Measurements from ENCODE around the gene TAF4. TPM values are rescaled to one million over a fixed set of nuclear protein-coding genes. Genes with fewer than 3 reads are reported as not detected.

TAF4 gene
- total and polyA plus RNA-seq, 3 experiments from 2014 or later: 1.4 to 21.0 (median 20.5) TPM

DNA sequence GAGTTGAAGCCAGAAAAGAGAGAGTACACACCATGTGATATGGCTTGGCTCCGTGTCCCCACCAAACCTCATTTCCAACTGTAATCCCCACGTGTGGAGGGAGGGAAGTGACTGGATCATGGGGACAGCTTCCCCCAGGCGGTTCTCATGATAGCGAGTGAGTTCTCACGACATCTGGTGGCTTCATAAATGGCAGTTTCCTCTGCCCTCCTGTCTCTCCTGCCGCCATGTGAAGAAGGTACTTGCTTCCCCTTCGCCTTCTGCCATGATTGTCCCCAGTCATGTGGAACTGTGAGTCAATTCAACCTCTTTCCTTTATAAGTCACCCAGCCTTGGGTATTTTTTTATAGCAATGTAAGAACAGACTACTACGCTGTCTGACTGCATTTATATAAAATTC, 40.3 kb downstream of the TAF4 start:
- H3K4me3 ChIP-seq (ENCODE audit: low read length): no peak overlapping the region
- no peak for DNase-seq
- no peaks in the 10 kb centered on the region for H3K9me3 Mint-ChIP-seq
- POLR2A ChIA-PET: no interaction called here
- H3K4me1 Mint-ChIP-seq: peaks cover 42 to 76% (median 56%) of the 10 kb centered on the region in 3 donors
- peaks cover 0 to 1% of the 10 kb centered on the region in 2 donors for H3K27me3 Mint-ChIP-seq
- H3K4me3 Mint-ChIP-seq: no peak overlapping the region
- H3K27ac Mint-ChIP-seq: peak overlapping the region in 1 of 8 donors; percentile 52
- H3K36me3 ChIP-seq (ENCODE audit: insufficient read depth, low read length): no peaks in the 10 kb centered on the region
- H3K27ac ChIP-seq (ENCODE audit: low read depth, low read length): no peak overlapping the region
- no peaks in the 10 kb centered on the region for H3K9me3 ChIP-seq (ENCODE audit: low read length)
- CTCF ChIA-PET: interaction anchor here (0.9 to 1.4 kb wide), 2 partner anchors 15 to 111 kb away, joined by 3 to 4 read pairs; no protein-coding TSS in a partner anchor
- H3K27me3 ChIP-seq (ENCODE audit: insufficient read depth, low read length, poor library complexity, severe bottlenecking): no peaks in the 10 kb centered on the region
- H3K4me1 ChIP-seq (ENCODE audit: insufficient read depth, low read length): peaks cover 13% of the 10 kb centered on the region
- H3K36me3 Mint-ChIP-seq: no peaks in the 10 kb centered on the region

DNA sequence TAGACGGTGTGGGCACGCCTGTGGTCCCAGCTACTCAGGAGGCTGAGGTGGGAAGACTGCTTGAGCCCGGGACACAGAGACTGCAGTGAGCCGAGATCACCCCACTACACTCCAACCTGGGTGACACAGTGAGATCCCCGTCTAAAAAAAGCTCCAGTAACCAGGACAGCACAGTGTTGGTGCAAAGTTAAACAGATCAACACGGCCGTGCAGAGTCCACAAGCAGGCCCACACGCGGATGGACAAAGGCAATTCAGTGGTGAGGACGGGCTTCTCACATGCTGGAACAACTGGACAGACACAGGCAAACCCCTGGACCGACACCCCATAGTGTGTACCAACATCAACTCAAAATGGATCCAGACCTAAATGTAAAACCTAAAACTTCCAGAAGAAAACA, 41.7 kb downstream of the TAF4 start:
- no peak overlapping the region for H3K4me3 Mint-ChIP-seq
- H3K9me3 Mint-ChIP-seq: no peaks in the 10 kb centered on the region
- peak overlapping the region in 2 of 8 donors; percentile 52 to 78 for H3K27ac Mint-ChIP-seq
- Histone ChIP-seq H3K4me3 (ENCODE audit: low read length) (no peak overlapping the region), H3K27me3 (ENCODE audit: insufficient read depth, low read length, poor library complexity, severe bottlenecking) (no peaks in the 10 kb centered on the region), H3K36me3 (ENCODE audit: insufficient read depth, low read length) (no peaks in the 10 kb centered on the region), H3K4me1 (ENCODE audit: insufficient read depth, low read length) (peaks cover 6% of the 10 kb centered on the region), H3K27ac (ENCODE audit: low read depth, low read length) (no peak overlapping the region), H3K9me3 (ENCODE audit: low read length) (no peaks in the 10 kb centered on the region)
- peaks cover 46 to 75% (median 63%) of the 10 kb centered on the region in 3 donors for H3K4me1 Mint-ChIP-seq
- peaks cover 0 to 1% of the 10 kb centered on the region in 2 donors for H3K27me3 Mint-ChIP-seq
- ChIA-PET CTCF (no interaction called here), POLR2A (no interaction called here)
- no peaks in the 10 kb centered on the region for H3K36me3 Mint-ChIP-seq
- DNase-seq: peak in 1 of 5 donors; percentile 22

DNA sequence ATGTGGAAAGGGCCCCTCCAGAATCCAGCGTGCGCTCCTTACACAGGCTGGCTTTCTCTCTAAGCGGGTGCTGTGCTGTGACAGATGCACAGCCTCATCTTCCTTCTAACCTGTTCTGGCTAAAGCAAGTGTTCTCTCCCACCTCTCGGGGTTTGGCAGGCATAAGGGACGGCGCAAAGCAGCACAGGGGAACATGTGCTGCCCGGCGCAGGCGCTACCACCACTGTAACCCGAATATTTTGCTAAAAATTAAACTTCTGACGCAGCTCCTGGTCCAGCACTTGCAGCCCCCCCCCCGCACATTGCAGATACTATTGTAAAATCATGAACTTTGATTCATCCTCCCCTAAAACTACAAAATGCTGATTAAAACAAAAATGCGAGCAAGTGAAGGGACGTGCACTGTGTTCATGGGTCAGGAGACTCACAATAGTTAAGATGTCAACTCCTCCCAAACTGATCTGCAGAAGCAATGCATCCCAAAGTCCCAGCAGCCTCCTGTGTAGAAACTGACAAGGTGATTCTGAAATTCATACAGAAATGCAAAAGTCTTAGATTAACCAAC, 43.0 kb downstream of the TAF4 start:
- Histone ChIP-seq H3K4me1 (ENCODE audit: insufficient read depth, low read length) (peaks cover 6% of the 10 kb centered on the region), H3K36me3 (ENCODE audit: insufficient read depth, low read length) (no peaks in the 10 kb centered on the region), H3K27me3 (ENCODE audit: insufficient read depth, low read length, poor library complexity, severe bottlenecking) (no peaks in the 10 kb centered on the region), H3K4me3 (ENCODE audit: low read length) (no peak overlapping the region), H3K9me3 (ENCODE audit: low read length) (no peaks in the 10 kb centered on the region), H3K27ac (ENCODE audit: low read depth, low read length) (no peak overlapping the region)
- H3K36me3 Mint-ChIP-seq: no peaks in the 10 kb centered on the region
- CTCF ChIA-PET: no interaction called here
- no peaks in the 10 kb centered on the region for H3K9me3 Mint-ChIP-seq
- no peak for DNase-seq
- POLR2A ChIA-PET: no interaction called here
- peak overlapping the region in 1 of 8 donors; percentile 5 for H3K27ac Mint-ChIP-seq
- peaks cover 0 to 1% of the 10 kb centered on the region in 2 donors for H3K27me3 Mint-ChIP-seq
- H3K4me3 Mint-ChIP-seq: no peak overlapping the region
- peaks cover 50 to 78% (median 69%) of the 10 kb centered on the region in 3 donors for H3K4me1 Mint-ChIP-seq

DNA sequence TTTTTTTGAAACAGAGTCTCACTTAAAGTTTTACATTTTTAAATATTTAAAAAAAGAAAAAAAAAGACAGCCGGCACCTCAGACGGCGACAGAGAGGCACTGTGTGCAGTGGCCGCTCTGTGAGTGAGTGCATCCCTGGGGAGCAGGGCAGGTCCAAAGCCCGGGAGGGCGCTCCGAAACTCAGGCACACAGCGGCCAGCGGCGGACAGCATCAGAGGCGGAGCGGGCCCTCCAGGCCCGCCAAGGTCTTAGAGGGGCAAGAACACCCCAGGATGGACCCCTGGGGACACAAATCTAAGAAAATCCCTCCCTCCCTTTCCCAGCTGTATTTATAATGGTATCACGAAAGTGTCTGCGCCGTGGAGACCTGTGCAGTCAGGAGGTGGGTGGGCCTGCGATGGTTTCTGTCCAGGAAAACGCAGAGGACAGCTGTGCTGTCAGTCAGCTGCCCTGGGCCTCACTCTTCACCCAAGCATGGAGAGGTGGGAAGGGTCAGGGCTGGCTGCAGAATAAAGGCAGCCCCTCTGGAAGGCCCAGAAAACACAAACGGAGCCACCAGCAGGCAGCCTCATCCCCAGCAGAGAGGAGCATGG, 43.8 kb downstream of the TAF4 start:
- Mint-ChIP-seq H3K4me1 (peaks cover 45 to 71% (median 61%) of the 10 kb centered on the region in 3 donors), H3K27me3 (peaks cover 0 to 1% of the 10 kb centered on the region in 2 donors), H3K27ac (no peak overlapping the region), H3K36me3 (no peaks in the 10 kb centered on the region), H3K9me3 (no peaks in the 10 kb centered on the region), H3K4me3 (no peak overlapping the region)
- Histone ChIP-seq H3K4me3 (ENCODE audit: low read length) (no peak overlapping the region), H3K27me3 (ENCODE audit: insufficient read depth, low read length, poor library complexity, severe bottlenecking) (no peaks in the 10 kb centered on the region), H3K9me3 (ENCODE audit: low read length) (no peaks in the 10 kb centered on the region), H3K27ac (ENCODE audit: low read depth, low read length) (no peak overlapping the region), H3K4me1 (ENCODE audit: insufficient read depth, low read length) (peaks cover 6% of the 10 kb centered on the region), H3K36me3 (ENCODE audit: insufficient read depth, low read length) (no peaks in the 10 kb centered on the region)
- ChIA-PET POLR2A (no interaction called here), CTCF (no interaction called here)
- peak in 1 of 5 donors; percentile 1 for DNase-seq

DNA sequence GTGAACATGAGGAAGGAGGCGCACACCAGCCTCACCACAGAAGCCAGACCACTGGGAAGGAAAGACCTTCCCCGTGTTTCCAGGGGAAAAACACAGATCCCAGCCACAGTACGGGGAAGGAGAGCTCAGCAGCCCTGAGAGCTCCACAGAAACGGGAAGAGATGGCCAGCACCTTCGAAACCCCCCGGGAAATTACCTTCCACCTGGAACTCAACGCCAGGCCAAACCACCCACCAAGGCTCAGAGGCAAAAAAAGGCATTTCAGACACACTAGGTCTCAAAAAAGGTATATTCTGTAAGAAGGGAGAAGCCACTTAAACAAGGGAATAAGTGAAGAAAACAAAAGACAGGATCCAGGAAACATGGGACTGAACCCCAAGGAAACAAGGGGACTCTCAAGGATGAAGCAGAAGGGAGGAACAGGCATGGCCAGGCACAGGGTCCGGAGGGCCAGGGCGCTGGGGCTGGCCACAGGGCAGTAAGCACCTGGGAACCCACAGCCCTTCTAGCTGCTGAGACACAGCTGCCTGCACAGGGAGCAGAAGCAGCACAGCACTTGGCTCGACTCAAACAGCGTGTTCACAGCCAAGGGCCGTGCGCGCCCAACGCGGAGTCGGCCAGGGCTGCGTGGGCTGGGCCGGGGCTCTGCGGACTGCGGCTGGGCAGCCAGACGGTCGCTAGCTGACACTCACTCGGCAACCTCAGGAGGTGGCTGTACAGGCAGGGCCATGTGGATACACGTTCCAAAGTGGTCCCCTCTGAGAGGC, 44.6 kb downstream of the TAF4 start:
- POLR2A ChIA-PET: no interaction called here
- Histone ChIP-seq H3K27me3 (ENCODE audit: insufficient read depth, low read length, poor library complexity, severe bottlenecking) (no peaks in the 10 kb centered on the region), H3K36me3 (ENCODE audit: insufficient read depth, low read length) (no peaks in the 10 kb centered on the region), H3K9me3 (ENCODE audit: low read length) (no peaks in the 10 kb centered on the region), H3K4me3 (ENCODE audit: low read length) (no peak overlapping the region), H3K4me1 (ENCODE audit: insufficient read depth, low read length) (no peaks in the 10 kb centered on the region), H3K27ac (ENCODE audit: low read depth, low read length) (no peak overlapping the region)
- peak in 1 of 5 donors; percentile 19 for DNase-seq
- CTCF ChIA-PET: no interaction called here
- H3K9me3 Mint-ChIP-seq: no peaks in the 10 kb centered on the region
- H3K4me3 Mint-ChIP-seq: no peak overlapping the region
- H3K4me1 Mint-ChIP-seq: peaks cover 40 to 67% (median 53%) of the 10 kb centered on the region in 3 donors
- peak overlapping the region in 4 of 8 donors; percentile 17 to 76 (median 28) for H3K27ac Mint-ChIP-seq
- peaks cover 0 to 1% of the 10 kb centered on the region in 2 donors for H3K27me3 Mint-ChIP-seq
- H3K36me3 Mint-ChIP-seq: peaks cover 0 to under 1% (median 0%) of the 10 kb centered on the region in 3 donors

DNA sequence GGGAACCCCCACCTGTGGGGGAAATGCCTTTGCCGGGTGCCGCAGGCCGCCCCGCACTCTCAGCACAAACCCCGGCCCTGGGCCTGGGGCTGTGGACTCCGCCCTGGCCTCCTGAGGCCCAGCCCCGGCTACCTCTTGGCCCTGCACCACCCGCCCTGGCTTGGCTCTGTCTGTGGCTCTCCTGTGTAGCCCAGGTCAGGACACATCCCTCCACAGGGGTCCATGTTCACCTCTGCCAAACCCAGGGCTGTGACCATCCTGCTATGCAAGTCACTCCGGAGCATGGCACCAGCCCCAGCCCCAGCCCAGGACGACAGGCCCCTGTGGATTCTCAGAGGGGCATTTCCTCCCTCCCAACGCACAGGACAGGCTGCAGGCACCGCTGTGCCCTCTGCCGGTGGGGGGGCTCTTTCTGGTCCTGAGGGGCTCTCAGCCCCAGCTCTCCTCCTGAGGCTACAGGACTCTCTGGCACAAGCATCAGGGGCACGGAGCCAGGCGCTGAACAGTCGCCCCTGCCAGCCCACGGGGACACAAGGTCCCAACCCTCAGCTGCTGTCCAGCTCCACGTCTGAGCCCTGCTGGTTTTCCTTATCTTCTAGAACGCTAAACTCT, 45.7 kb downstream of the TAF4 start:
- CTCF ChIA-PET: no interaction called here
- peak in 1 of 5 donors; percentile 41 for DNase-seq
- Mint-ChIP-seq H3K9me3 (no peaks in the 10 kb centered on the region), H3K36me3 (peaks cover 0 to 1% (median 0%) of the 10 kb centered on the region in 3 donors), H3K27me3 (peaks cover 0 to 1% of the 10 kb centered on the region in 2 donors), H3K4me3 (no peak overlapping the region), H3K4me1 (peaks cover 33 to 58% (median 50%) of the 10 kb centered on the region in 3 donors), H3K27ac (peak overlapping the region in 5 of 8 donors; percentile 17 to 82 (median 74))
- no peaks in the 10 kb centered on the region for H3K4me1 ChIP-seq (ENCODE audit: insufficient read depth, low read length)
- POLR2A ChIA-PET: no interaction called here
- H3K27me3 ChIP-seq (ENCODE audit: insufficient read depth, low read length, poor library complexity, severe bottlenecking): no peaks in the 10 kb centered on the region
- H3K27ac ChIP-seq (ENCODE audit: low read depth, low read length): no peak overlapping the region
- no peaks in the 10 kb centered on the region for H3K9me3 ChIP-seq (ENCODE audit: low read length)
- no peak overlapping the region for H3K4me3 ChIP-seq (ENCODE audit: low read length)
- no peaks in the 10 kb centered on the region for H3K36me3 ChIP-seq (ENCODE audit: insufficient read depth, low read length)

DNA sequence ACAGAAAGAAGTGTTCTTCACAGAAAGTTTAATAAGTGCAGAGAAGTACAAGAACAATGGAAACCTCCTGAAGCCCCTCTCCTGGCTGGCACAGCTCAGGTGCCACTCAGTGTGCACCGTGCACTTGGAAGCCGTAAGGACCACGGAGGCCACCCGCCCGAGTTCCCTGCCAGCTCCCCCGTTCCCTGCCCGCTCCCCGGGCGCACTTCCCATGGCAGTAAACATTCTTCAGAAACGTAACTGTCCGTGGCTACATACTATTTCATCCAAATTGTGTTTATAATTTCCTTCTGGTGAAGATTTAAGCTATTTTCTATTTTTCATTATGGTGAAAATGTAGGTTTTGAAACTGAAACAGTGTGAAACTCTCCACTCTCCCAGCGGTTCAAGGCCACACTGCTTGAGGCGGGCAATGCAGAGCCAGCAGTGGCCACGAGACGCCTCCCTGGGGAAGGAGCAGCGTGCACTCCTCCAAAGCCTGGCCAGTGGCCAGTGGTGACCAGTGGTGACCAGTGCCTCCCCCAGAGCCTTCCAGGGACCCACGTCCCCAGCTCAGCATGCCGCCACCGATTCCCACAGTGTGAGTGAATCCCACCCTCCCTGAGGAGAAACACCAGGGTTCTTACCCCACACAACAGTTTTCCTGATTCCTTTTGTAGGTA, 46.4 kb downstream of the TAF4 start:
- H3K4me1 Mint-ChIP-seq: peaks cover 30 to 52% (median 46%) of the 10 kb centered on the region in 3 donors
- CTCF ChIA-PET: no interaction called here

More for the DNA sequence above, 46.4 kb downstream of the TAF4 start:
- Histone ChIP-seq H3K4me1 (ENCODE audit: insufficient read depth, low read length) (no peaks in the 10 kb centered on the region), H3K27ac (ENCODE audit: low read depth, low read length) (no peak overlapping the region), H3K27me3 (ENCODE audit: insufficient read depth, low read length, poor library complexity, severe bottlenecking) (no peaks in the 10 kb centered on the region), H3K4me3 (ENCODE audit: low read length) (no peak overlapping the region), H3K36me3 (ENCODE audit: insufficient read depth, low read length) (no peaks in the 10 kb centered on the region), H3K9me3 (ENCODE audit: low read length) (no peaks in the 10 kb centered on the region)
- H3K27ac Mint-ChIP-seq: peak overlapping the region in 1 of 8 donors; percentile 23
- H3K36me3 Mint-ChIP-seq: peaks cover 0 to 6% (median 0%) of the 10 kb centered on the region in 3 donors
- no peak overlapping the region for H3K4me3 Mint-ChIP-seq
- DNase-seq: peak in 1 of 5 donors; percentile 12
- H3K27me3 Mint-ChIP-seq: peaks cover 0 to 1% of the 10 kb centered on the region in 2 donors
- POLR2A ChIA-PET: interaction anchor here (0.5 kb wide), 1 partner anchor 115 kb away, joined by 4 read pairs; no protein-coding TSS in a partner anchor
- no peaks in the 10 kb centered on the region for H3K9me3 Mint-ChIP-seq

Measured in CD8-positive, alpha-beta memory T cell (primary cell).